H9 (cell line): ENCODE measurements around the gene ZFP64. TPM values are rescaled to one million over a fixed set of nuclear protein-coding genes. Genes with fewer than 3 reads are reported as not detected.

ENCODE experiments used
- DNase-seq: peaks from one replicate; pipeline ENCODE4 v3.0.0-alpha.2; 2017
- H2AFZ ChIP-seq: one replicate; pipeline ENCODE4 v1.6.1; 2013; ENCODE audit warnings: mild to moderate bottlenecking, low read length, control low read depth, moderate library complexity
- H2AK5ac ChIP-seq: 2 replicates; pipeline ENCODE4 v1.6.1; 2013; ENCODE audit warnings: low read length, control low read depth, mixed read lengths; ENCODE audit not compliant: insufficient read length
- H2BK120ac ChIP-seq: one replicate; pipeline ENCODE4 v1.6.1; 2013; ENCODE audit warnings: low read depth, mild to moderate bottlenecking, low read length, control low read depth, inconsistent platforms; ENCODE audit not compliant: poor library complexity, severe bottlenecking
- H2BK12ac ChIP-seq: 2 replicates; pipeline ENCODE4 v1.6.1; 2013; ENCODE audit warnings: low read length, control low read depth, mixed read lengths, low read depth; ENCODE audit not compliant: insufficient read length
- H2BK15ac ChIP-seq: 2 replicates; pipeline ENCODE4 v1.6.1; 2013; ENCODE audit warnings: low read depth, low read length, control low read depth
- H2BK20ac ChIP-seq: one replicate; pipeline ENCODE4 v1.6.1; 2013; ENCODE audit warnings: low read depth, mild to moderate bottlenecking, low read length, control low read depth, inconsistent platforms; ENCODE audit not compliant: poor library complexity, severe bottlenecking
- H2BK5ac ChIP-seq: 2 replicates; pipeline ENCODE4 v1.6.1; 2013; ENCODE audit warnings: low read length, control low read depth, mixed read lengths; ENCODE audit not compliant: insufficient read length
- H3K14ac ChIP-seq: 2 replicates; pipeline ENCODE4 v1.6.1; 2013; ENCODE audit warnings: low read length, control low read depth; ENCODE audit not compliant: insufficient read depth
- H3K18ac ChIP-seq: 2 replicates; pipeline ENCODE4 v1.6.1; 2013; ENCODE audit warnings: low read depth, mild to moderate bottlenecking, mixed read lengths, low read length, control low read depth; ENCODE audit not compliant: insufficient read length
- H3K23ac ChIP-seq: 2 replicates; pipeline ENCODE4 v1.6.1; 2013; ENCODE audit warnings: low read length, control low read depth, mixed read lengths, low read depth; ENCODE audit not compliant: insufficient read length
- H3K23me2 ChIP-seq: 2 replicates; pipeline ENCODE4 v1.6.1; 2013; ENCODE audit warnings: low read depth, mild to moderate bottlenecking, mixed read lengths, low read length, control low read depth; ENCODE audit not compliant: insufficient read length, poor library complexity, severe bottlenecking
- H3K27ac ChIP-seq: 2 replicates; pipeline ENCODE4 v1.5.1; 2013; ENCODE audit warnings: low read length, control low read depth, mixed read lengths, low read depth; ENCODE audit not compliant: insufficient read length
- H3K27me3 ChIP-seq: 2 replicates; pipeline ENCODE4 v1.6.1; 2013; ENCODE audit warnings: low read length, control low read depth, inconsistent platforms; ENCODE audit not compliant: insufficient read depth
- H3K4ac ChIP-seq: 2 replicates; pipeline ENCODE4 v1.6.1; 2013; ENCODE audit warnings: low read depth, mild to moderate bottlenecking, control low read depth, inconsistent platforms, low read length, moderate library complexity
- H3K4me1 ChIP-seq: 2 replicates; pipeline ENCODE4 v1.6.1; 2013; ENCODE audit warnings: low read length, control low read depth, inconsistent platforms; ENCODE audit not compliant: insufficient read depth
- H3K4me2 ChIP-seq: 2 replicates; pipeline ENCODE4 v1.6.1; 2013; ENCODE audit warnings: low read length, control low read depth, mixed read lengths; ENCODE audit not compliant: insufficient read length, insufficient read depth
- H3K56ac ChIP-seq: 2 replicates; pipeline ENCODE4 v1.6.1; 2013; ENCODE audit warnings: low read depth, mild to moderate bottlenecking, mixed read lengths, low read length, control low read depth; ENCODE audit not compliant: insufficient read length
- H3K79me1 ChIP-seq: 2 replicates; pipeline ENCODE4 v1.6.1; 2013; ENCODE audit warnings: low read depth, mild to moderate bottlenecking, moderate library complexity, low read length, control low read depth, inconsistent platforms; ENCODE audit not compliant: insufficient read depth, poor library complexity, severe bottlenecking
- H3K79me2 ChIP-seq: 2 replicates; pipeline ENCODE4 v1.6.1; 2013; ENCODE audit warnings: low read length, control low read depth, inconsistent platforms; ENCODE audit not compliant: insufficient read depth
- H3K9ac ChIP-seq: 2 replicates; pipeline ENCODE4 v1.6.1; 2013; ENCODE audit warnings: low read length, control low read depth, mixed read lengths; ENCODE audit not compliant: insufficient read length; ENCODE audit errors: extremely low read depth
- H3K9me3 ChIP-seq: one replicate; pipeline ENCODE4 v1.6.1; 2013; ENCODE audit warnings: low read depth, low read length, inconsistent platforms; ENCODE audit not compliant: control insufficient read depth
- H3T11ph ChIP-seq: one replicate; pipeline ENCODE4 v1.6.1; 2013; ENCODE audit warnings: mild to moderate bottlenecking, low read length, control low read depth, inconsistent platforms
- H4K20me1 ChIP-seq: one replicate; pipeline ENCODE4 v1.6.1; 2013; ENCODE audit not compliant: control insufficient read depth, insufficient read length, insufficient read depth
- H4K5ac ChIP-seq: 2 replicates; pipeline ENCODE4 v1.6.1; 2013; ENCODE audit warnings: low read depth, mild to moderate bottlenecking, mixed read lengths, low read length, control low read depth; ENCODE audit not compliant: insufficient read length
- H4K8ac ChIP-seq: replicated peaks from 2 replicates; pipeline ENCODE4 v1.6.1; 2013; ENCODE audit warnings: low read length, control low read depth, mixed read lengths, low read depth; ENCODE audit not compliant: insufficient read length
- H4K91ac ChIP-seq: 2 replicates; pipeline ENCODE4 v1.6.1; 2013; ENCODE audit warnings: low read depth, mild to moderate bottlenecking, moderate library complexity, mixed read lengths, low read length, control low read depth; ENCODE audit not compliant: insufficient read length
- H3K27ac Mint-ChIP-seq, 3 experiments: 2 replicates in 2 of 3; 3 replicates in 1 of 3; pipeline ENCODE4 v1.8.0; 2020 to 2021; ENCODE audit warnings: mixed read lengths in 3 of 3, mild to moderate bottlenecking in 1 of 3, moderate library complexity in 1 of 3
- H3K27me3 Mint-ChIP-seq: 2 replicates; pipeline ENCODE4 v1.8.0; 2021; ENCODE audit warnings: low read depth, mild to moderate bottlenecking, moderate library complexity, mixed read lengths
- H3K36me3 Mint-ChIP-seq, 3 experiments: 2 replicates in 2 of 3; 3 replicates in 1 of 3; pipeline ENCODE4 v1.8.0; 2020 to 2021; ENCODE audit warnings: low read depth in 3 of 3, mixed read lengths in 3 of 3; ENCODE audit not compliant: insufficient read depth in 1 of 3
- H3K4me1 Mint-ChIP-seq, 2 experiments: 2 replicates each; pipeline ENCODE4 v1.8.0; 2020; ENCODE audit warnings: mixed read lengths in 2 of 2
- H3K4me3 Mint-ChIP-seq, 2 experiments: 2 replicates in 1 of 2; 3 replicates in 1 of 2; pipeline ENCODE4 v1.8.0; 2020 to 2021; ENCODE audit warnings: mild to moderate bottlenecking in 2 of 2, mixed read lengths in 2 of 2, moderate library complexity in 1 of 2
- H3K9me3 Mint-ChIP-seq, 2 experiments: 2 replicates in 1 of 2; 3 replicates in 1 of 2; pipeline ENCODE4 v1.8.0; 2020; ENCODE audit warnings: mild to moderate bottlenecking in 2 of 2, mixed read lengths in 2 of 2, moderate library complexity in 1 of 2
- CTCF ChIP-seq: fragments of 200-600 bp; sonication (generic); conservative IDR thresholded peaks from 3 replicates; pipeline ENCODE4 v1.8.0; 2021; ENCODE audit warnings: antibody characterized with exemption, mild to moderate bottlenecking
- total RNA-seq: library from RNA; stranded (reverse); gene quantifications from 2 replicates; pipeline ENCODE4 v1.2.1, GENCODE V29; 2021

Gene ZFP64
- total RNA-seq, 1 experiment from 2014 or later: 29.2 TPM

- H2BK20ac ChIP-seq: no peak overlapping the region
- H3T11ph ChIP-seq: no peak overlapping the region
- H3K36me3 Mint-ChIP-seq: peaks cover 0 to 9% (median 8%) of the 10 kb centered on the region in 3 experiments; a peak in 6 of 7 replicates
- no peak overlapping the region for H3K23ac ChIP-seq
- H3K4me1 ChIP-seq: no peaks in the 10 kb centered on the region
- no peak for DNase-seq
- 0 out of 5 replicates have a peak, but pooled peaks cover 0 to 4% of the 10 kb centered on the region in 2 experiments for H3K9me3 Mint-ChIP-seq
- no peak overlapping the region for H3K14ac ChIP-seq
- no peak overlapping the region for H2BK15ac ChIP-seq
- H3K4me2 ChIP-seq: no peak overlapping the region
- H2AFZ ChIP-seq: no peak overlapping the region
- H4K20me1 ChIP-seq: no peaks in the 10 kb centered on the region
- H3K27me3 ChIP-seq: no peaks in the 10 kb centered on the region
- no peaks in the 10 kb centered on the region for H3K4me1 Mint-ChIP-seq
- H3K27me3 Mint-ChIP-seq: no peaks in the 10 kb centered on the region
- H3K79me1 ChIP-seq: no peaks in the 10 kb centered on the region
- H3K18ac ChIP-seq: no peak overlapping the region
- H3K56ac ChIP-seq: no peak overlapping the region
- TF ChIP-seq CTCF: no peak
- no peak overlapping the region for H2BK5ac ChIP-seq
- no peaks in the 10 kb centered on the region for H3K79me2 ChIP-seq
- no peak overlapping the region for H3K4me3 Mint-ChIP-seq
- no peak overlapping the region for H2AK5ac ChIP-seq
- no peak overlapping the region for H2BK120ac ChIP-seq
- H4K91ac ChIP-seq: no peak overlapping the region
- no peak overlapping the region for H4K8ac ChIP-seq
- H3K9me3 ChIP-seq: no peaks in the 10 kb centered on the region
- no peak overlapping the region for H3K27ac Mint-ChIP-seq
- no peak overlapping the region for H3K4ac ChIP-seq
- no peak overlapping the region for H4K5ac ChIP-seq
- H3K9ac ChIP-seq: no peak overlapping the region
- no peaks in the 10 kb centered on the region for H3K23me2 ChIP-seq
- no peak overlapping the region for H3K27ac ChIP-seq
- no peak overlapping the region for H2BK12ac ChIP-seq
Measured at GRCh38 chr20:52145587-52145986, 46.0 kb downstream of the ZFP64 start.
